KOPT-K1 (cell line): ENCODE data around the gene NTMT2.
"Not testable (repeated sequence)": the region's sequence is repeated elsewhere in the genome, so short reads cannot be mapped to it uniquely, and the experiment has no call there.

ENCODE experiments used
- H3K27ac ChIP-seq: fragments of 200-600 bp; sonication (generic); 2 replicates; pipeline ENCODE4 v1.5.1; 2016; ENCODE audit warnings: antibody characterized with exemption, mild to moderate bottlenecking, low read depth, low read length; ENCODE audit not compliant: poor library complexity, severe bottlenecking
- H3K36me3 ChIP-seq: fragments of 200-600 bp; sonication (generic); 2 replicates; pipeline ENCODE4 v1.5.1; 2017; ENCODE audit warnings: antibody characterized with exemption, mild to moderate bottlenecking, low read length, moderate library complexity; ENCODE audit not compliant: insufficient read depth
- H3K9me3 ChIP-seq: fragments of 200-600 bp; sonication (generic); 2 replicates; pipeline ENCODE4 v1.5.1; 2017; ENCODE audit warnings: antibody characterized with exemption, low read length, mild to moderate bottlenecking; ENCODE audit not compliant: insufficient read depth, poor library complexity, severe bottlenecking

The NTMT2 gene

DNA sequence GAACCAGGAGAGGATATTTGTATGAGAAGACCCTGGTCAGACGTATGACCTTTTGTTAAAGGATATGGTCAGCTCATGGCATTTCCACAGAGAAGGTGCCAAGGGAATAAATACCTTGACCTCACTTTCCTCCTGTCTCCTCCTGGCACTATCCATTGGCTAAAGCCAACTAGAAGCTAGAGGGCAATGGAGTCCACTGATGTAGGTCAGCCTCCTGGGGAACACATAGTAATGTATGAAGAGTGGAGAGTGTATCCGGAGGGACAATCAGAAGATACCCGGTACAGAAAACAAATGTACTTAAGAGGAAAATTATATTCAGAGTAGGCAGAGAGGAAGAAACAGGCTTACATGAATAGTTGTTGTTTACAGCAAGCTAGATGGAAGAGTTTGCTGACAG lies 698 bp upstream of the NTMT2 start:
- Histone ChIP-seq H3K27ac (no peak overlapping the region), H3K36me3 (no peaks in the 10 kb centered on the region), H3K9me3 (no peaks in the 10 kb centered on the region)

DNA sequence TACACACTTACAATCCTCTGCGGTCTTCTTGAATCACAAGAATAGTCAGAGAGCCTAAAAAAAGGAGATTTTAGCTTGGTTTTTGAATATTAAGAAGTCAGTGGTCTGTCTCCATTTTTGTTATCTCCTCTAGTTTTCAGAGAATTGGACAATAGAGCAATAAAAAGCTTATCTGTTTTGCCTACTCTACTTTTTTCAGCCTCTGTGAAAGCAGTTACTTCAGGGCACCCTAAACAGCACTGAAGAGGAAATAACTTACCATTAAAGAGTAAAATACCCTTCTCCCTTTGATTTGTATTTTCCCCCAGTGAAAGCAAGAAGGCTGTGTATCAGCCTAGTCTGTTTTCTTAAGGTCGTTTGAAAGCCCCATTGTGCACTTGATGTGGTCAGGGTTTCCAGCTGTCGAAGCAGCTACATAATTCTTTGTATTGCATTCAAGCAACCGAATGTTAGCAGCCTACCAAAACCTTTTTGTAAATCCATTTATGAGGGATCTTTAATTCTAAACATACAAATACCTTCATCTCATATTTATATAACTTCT lies 1.0 kb downstream of the NTMT2 start:
- H3K9me3 ChIP-seq = no peaks in the 10 kb centered on the region
- no peaks in the 10 kb centered on the region for H3K36me3 ChIP-seq
- peak overlapping the region; percentile 67 for H3K27ac ChIP-seq

DNA sequence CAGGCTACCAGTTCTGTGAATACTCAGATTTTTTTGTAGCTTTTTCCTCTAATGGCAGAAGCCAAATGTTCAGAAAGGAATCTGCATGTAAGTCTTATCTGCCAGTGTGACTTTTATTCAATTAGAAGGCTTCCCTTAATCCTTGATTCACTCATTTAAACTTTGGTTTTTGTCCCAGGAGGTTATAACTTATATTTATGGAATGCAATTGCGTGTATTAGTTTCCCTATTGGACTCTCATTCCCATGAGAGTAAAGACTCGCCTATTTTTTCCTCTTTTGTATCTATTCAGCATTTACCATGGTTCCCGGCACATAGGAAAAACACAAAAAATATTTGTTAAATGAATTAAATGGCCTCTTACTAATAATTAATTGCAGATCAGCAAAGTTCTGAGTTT lies 3.5 kb downstream of the NTMT2 start:
- H3K27ac ChIP-seq = no peak overlapping the region
- no peaks in the 10 kb centered on the region for H3K36me3 ChIP-seq
- H3K9me3 ChIP-seq = peaks cover 6% of the 10 kb centered on the region

DNA sequence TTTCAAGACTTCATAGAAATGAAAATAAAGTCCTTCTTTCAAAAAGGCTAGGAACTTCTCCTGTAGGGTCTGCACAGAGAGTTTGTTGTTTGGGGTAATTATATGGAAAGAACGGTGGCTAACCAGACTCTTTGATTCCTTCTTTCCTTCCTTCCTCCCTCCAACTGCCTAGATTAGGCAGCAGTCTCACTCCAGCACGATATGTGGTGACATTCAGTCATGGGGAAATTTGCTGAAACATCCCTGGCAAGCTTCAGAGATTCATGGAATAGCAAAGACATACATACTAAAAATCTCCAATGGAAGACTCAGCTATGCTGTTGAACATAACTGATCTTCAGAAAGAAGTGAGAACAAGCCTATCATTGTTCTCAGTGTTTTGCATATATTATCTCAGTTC lies 4.3 kb downstream of the NTMT2 start:
- H3K36me3 ChIP-seq = no peaks in the 10 kb centered on the region
- H3K9me3 ChIP-seq = peaks cover 6% of the 10 kb centered on the region

DNA sequence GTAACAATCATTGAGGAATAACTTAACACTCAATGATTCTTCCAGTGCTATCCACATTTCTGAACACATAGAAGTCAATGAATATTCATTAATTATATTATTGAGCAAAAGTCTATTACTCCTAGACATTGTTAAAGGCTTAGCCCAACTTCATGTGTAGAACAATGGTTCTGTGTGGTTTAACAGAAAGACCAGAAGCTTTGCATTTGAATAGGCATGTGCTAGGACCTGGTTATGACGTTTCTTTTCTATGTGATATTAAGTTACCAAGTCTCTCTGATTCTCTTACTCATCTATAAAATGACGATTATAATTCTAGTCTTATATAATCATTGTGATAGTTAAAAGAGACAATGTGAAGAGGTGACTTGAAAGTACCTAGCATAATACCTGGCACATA lies 5.2 kb downstream of the NTMT2 start:
- H3K36me3 ChIP-seq = no peaks in the 10 kb centered on the region
- H3K9me3 ChIP-seq = peaks cover 6% of the 10 kb centered on the region
- H3K27ac ChIP-seq = no peak overlapping the region

More for the DNA sequence above, 4.3 kb downstream of the NTMT2 start:
- peak overlapping the region; percentile 26 for H3K27ac ChIP-seq

DNA sequence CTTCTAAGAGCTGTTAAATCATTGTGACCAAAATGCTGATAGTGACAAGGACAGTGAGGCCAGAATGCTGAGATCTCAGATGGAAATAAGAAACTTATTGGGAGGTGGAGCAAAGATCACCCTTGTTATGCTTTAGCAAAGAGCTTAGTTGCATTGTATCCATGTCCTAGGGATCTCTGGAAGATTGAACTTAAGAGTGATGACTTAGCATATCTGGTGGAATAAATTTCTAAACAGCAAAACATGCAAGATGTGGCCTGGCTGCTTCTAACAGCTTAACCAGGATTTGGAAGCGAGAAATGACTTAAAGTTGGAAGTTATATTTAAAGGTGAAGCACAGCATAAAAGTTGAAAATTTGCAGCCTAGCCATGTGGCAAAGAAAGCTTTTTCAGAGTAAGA lies 7.7 kb downstream of the NTMT2 start:
- H3K36me3 ChIP-seq = no peaks in the 10 kb centered on the region
- peaks cover 6% of the 10 kb centered on the region for H3K9me3 ChIP-seq
- H3K27ac ChIP-seq = no peak overlapping the region

DNA sequence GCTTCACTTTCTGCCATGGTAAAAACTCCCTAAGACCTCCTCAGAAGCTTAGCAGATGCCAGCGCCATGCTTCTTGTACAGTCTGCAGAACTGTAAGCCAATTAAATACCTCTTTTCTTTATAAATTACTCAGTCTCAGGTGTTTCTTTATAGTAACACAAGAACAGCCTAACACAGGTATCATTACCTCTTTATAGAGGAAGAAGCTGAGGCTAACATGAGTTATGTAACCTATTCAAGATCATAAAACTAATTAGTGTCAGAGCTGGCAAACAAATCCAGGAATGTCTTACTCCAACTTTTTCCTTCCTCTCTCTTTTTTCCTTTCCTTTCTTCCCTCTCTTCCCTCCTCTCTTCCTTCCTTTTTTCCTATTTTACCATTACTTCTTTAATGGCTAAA lies 9.3 kb downstream of the NTMT2 start:
- Histone ChIP-seq H3K27ac (no peak overlapping the region), H3K9me3 (peaks cover 6% of the 10 kb centered on the region), H3K36me3 (no peaks in the 10 kb centered on the region)

DNA sequence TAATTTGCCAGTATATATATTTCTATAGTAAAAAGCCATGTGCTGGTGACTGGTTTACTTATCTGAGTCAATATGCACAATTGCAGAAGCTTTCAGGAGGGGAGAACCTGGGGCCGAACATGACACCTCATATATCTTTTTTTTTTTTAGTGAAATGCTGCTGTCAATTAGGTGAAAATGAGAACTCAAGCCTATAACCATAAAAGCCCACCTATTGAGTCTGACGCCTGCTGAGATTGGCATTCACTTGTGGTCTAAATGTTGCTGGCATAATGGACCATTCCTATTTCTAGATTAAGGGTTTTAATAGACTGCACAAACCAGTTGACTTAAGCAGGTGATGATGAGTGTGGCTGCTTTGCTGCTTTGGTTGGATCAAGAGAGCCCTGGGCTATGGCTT lies 10.8 kb downstream of the NTMT2 start:
- peaks cover 6% of the 10 kb centered on the region for H3K9me3 ChIP-seq
- no peak overlapping the region for H3K27ac ChIP-seq
- H3K36me3 ChIP-seq = no peaks in the 10 kb centered on the region

DNA sequence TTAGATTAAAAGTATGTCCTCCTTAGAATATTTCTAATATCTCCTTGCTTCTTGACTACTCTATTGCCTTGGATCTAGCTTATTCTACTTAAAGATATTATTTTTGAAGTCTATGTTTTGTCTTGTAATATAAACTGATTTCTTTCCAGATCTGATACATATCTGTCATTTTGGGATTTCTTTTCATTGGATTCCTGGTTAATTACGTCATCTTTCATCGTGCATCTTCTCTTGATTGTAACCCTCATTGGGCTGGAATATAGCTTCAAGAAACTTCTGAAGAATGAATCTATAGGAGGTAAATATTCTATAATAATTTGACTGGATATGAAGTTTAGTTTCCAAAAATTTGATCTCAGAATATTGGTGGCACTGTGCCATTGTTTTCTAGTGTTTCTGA lies 12.1 kb downstream of the NTMT2 start:
- H3K9me3 ChIP-seq = peaks cover 6% of the 10 kb centered on the region
- H3K36me3 ChIP-seq = no peaks in the 10 kb centered on the region
- H3K27ac ChIP-seq = no peak overlapping the region

DNA sequence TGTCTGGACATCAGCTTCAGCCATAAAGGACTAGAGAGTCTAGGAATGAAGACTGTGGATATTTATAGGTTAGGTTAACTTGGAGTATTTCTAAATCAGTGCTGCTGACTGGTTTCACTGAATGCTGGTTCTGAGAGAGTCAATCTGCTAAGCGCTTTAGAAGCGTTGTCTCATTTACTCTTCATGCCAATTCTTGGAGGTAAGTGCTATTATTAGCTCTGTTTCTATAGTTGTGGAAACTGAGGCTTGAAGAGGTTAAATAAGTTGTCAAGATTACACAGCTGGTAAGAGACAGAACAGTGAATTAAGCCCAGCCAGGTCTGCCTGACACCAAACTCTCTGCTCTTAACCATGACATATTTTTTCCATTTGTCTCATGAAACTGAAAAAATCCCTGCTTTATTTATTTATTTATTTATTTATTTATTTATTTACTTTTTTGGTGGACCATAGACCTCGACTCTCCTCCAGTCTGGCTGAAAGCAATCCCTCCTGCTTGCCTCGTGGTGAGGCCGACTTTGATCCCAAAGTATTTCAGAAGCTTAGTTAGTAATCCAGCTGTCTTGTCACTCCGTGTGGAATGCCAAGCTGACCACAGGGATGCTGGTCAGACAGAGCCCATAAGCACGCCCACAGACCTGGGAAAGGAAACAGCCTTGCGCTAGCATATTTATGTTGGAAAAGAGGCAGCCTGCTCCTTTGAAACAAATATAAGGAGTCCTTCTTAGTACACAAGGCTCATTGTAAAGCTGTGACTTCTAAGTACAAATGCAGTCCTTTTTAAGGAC lies 16.9 kb downstream of the NTMT2 start:
- no peaks in the 10 kb centered on the region for H3K36me3 ChIP-seq
- no peak overlapping the region for H3K27ac ChIP-seq
- peaks cover 8% of the 10 kb centered on the region for H3K9me3 ChIP-seq

DNA sequence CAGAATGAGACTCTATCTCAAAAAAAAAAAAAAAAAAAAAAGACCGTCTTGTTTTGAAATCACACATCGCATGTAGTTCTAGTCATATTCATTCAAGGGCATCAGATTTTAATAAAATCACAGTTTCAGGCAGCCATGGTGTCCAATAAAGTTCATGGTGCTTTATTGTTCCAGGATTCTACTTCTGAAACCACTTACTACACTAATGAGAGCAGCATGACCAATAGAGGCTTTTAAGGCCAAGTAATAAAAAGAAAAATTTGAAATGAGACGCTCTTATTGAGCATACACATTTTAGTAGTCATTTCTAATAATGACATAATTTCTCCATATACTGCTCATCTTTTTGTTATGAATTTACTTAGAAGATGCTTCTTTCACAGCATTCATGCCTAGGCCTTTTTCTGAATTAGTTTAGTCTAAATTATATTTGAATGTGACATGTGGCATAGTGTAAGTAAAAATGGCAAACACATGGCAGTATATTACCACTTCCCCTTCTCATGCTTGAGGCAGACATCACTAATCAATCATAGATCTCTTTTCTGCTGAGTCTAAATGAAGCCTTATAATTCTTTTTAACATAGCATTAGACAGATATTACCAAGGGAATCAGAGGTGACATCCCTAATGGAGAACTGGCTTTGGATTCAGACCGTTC lies 18.5 kb downstream of the NTMT2 start:
- Histone ChIP-seq H3K27ac (no peak overlapping the region), H3K9me3 (peaks cover 8% of the 10 kb centered on the region), H3K36me3 (no peaks in the 10 kb centered on the region)

DNA sequence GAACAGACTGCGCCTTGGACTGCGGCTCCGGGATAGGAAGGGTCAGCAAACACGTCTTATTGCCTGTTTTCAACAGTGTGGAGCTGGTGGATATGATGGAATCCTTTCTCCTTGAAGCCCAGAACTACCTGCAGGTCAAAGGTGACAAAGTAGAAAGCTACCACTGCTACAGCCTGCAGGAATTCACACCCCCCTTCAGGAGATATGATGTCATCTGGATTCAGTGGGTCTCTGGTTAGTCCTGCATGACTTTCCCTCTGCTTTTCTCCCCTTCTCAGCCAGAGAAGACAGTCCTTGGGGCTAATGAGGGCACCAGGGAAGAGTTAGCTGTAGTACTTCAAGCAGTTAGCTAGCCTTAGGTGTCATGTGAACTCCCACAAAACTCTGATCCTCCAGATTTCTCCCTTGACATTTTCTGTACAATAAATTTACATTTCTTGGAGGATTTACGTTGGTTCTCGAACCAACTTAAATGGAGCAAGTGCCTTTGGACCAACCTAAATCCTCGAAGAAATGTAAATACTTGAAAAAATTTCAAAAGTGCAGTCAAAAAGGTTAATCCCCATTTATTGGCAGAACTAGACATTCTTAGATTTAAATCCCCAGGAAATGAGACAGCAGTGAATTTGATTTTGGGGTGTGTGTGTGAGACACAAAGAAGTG lies 20.9 kb downstream of the NTMT2 start:
- Histone ChIP-seq H3K36me3 (no peaks in the 10 kb centered on the region), H3K9me3 (peaks cover 22% of the 10 kb centered on the region), H3K27ac (no peak overlapping the region)

DNA sequence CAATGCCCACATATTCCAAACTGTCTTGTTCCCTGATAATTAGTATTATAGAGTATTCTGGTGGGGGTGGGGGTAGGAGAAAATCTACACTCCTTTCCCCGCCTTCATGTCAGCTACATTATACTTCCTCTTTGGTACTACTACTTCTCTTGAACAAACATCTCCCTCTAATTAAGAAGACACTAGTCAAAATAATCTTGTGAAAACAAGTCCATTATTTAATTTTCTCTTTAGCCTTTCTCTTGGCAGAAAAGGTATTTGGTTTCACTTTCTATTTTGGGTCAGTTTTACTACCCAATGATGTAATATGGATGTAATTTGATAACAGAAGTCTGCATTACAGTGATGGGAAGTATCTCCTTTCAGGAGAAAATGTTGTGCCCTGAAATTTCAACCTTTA lies 22.5 kb downstream of the NTMT2 start:
- peak overlapping the region; percentile 19 for H3K27ac ChIP-seq
- no peaks in the 10 kb centered on the region for H3K36me3 ChIP-seq
- H3K9me3 ChIP-seq = peaks cover 28% of the 10 kb centered on the region

DNA sequence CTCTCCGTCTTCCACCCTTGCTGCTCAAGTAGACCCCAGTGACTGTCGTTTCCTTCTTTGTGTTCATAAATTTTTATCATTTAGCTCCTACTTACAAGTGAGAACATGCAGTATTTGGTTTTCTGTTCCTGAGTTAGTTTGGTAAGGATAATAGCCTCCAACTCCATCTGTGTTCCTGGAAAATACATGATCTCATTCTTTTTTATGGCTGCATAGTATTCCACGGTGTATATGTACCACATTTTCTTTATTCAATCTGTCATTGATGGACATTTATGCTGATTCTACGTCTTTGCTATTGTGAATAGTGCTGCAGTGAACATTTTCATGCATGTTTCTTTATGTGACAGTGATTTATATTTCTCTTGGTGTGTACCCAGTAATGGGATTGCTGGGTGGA lies 24.8 kb downstream of the NTMT2 start:
- H3K36me3 ChIP-seq, H3K27ac ChIP-seq: not testable (repeated sequence)
- H3K9me3 ChIP-seq = peaks cover 28% of the 10 kb centered on the region

DNA sequence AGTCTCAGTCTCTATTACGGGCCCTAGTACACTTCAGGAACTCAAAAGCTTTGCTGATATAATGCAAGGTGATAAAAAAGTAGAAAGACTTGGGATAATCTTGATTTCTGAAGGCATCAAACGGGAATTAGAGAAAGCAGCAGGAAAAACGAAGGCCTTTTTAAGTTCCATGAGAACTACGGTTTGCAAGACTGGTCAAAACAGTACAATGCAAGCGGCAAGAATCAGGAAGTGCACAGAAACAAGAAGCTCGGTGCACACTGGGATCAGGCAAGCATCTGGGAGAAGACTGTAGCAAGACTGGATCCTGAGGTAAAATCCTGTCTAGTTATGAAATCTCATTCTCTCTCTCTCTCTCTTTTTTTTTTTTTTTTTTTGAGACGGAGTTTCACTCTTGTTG lies 28.6 kb downstream of the NTMT2 start:
- peaks cover 20% of the 10 kb centered on the region for H3K9me3 ChIP-seq
- H3K36me3 ChIP-seq = no peaks in the 10 kb centered on the region

More for the DNA sequence above, 28.6 kb downstream of the NTMT2 start:
- H3K27ac ChIP-seq = no peak overlapping the region
